ENCODE results near the gene GLI3.

GRCh38 chr7:41967156-41967555 is 269.9 kb downstream of the GLI3 start:
- TF ChIP-seq, protein P1, sequence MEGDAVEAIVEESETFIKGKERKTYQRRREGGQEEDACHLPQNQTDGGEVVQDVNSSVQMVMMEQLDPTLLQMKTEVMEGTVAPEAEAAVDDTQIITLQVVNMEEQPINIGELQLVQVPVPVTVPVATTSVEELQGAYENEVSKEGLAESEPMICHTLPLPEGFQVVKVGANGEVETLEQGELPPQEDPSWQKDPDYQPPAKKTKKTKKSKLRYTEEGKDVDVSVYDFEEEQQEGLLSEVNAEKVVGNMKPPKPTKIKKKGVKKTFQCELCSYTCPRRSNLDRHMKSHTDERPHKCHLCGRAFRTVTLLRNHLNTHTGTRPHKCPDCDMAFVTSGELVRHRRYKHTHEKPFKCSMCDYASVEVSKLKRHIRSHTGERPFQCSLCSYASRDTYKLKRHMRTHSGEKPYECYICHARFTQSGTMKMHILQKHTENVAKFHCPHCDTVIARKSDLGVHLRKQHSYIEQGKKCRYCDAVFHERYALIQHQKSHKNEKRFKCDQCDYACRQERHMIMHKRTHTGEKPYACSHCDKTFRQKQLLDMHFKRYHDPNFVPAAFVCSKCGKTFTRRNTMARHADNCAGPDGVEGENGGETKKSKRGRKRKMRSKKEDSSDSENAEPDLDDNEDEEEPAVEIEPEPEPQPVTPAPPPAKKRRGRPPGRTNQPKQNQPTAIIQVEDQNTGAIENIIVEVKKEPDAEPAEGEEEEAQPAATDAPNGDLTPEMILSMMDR (IDR thresholded peaks at IDR 0.05; ENCODE audit: low read length) = no peak
- TF ChIP-seq EZH2 (optimal IDR thresholded peaks at IDR 0.05; ENCODE audit: low read depth, low read length) = no peak
